Measurements from ENCODE around the gene C9orf43. TPM values are rescaled to one million over a fixed set of nuclear protein-coding genes. Genes with fewer than 3 reads are reported as not detected.
"Not testable (repeated sequence)": the region's sequence is repeated elsewhere in the genome, so short reads cannot be mapped to it uniquely, and the experiment has no call there.

The C9orf43 gene
- total RNA-seq, 1 donor from 2014 or later, result 0.45 TPM

DNA sequence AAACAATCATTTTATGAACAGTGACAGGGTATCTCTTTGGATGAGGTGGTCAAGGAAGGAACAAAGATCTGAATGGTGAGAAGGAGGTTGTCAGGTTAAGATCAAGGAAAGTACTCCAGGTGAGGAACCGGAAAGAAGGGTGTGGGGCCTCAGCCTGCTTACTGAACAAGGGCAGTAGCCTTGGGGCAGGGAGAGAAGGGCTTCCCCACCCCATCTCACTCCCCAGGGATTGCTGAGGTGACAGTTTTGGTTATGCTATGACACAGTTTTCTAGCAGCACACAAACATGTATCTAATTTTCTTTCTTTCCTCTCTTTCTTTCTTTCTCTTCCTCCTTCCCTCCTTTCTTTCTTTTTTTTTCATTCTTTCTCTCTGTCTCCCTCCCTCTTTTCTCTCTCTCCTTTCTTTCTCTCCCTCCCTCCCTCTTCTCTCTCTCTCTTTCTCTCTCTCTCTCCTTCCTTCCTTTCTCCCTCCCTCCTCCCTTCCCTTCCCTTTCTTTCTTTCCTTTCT, 29.6 kb upstream of the C9orf43 start:
- no peak for DNase-seq (ENCODE audit: low spot score)

DNA sequence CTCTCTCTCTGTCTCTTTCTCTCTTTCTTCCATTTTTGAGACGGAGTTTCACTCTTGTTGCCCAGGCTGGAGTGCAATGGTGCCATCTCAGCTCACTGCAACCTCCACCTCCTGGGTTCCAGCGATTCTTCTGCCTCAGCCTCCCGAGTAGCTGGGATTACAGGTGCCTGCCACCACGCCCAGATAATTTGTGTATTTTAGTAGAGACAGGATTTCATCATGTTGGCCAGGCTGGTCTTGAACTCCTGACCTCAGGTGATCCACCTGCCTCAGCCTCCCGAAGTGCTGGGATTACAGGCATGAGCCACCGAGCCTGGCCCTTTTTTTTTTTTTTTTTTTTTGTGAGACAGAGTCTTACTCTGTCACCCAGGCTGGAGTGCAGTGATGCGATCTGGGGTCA, 29.1 kb upstream of the C9orf43 start:
- DNase-seq (ENCODE audit: low spot score), result not testable (repeated sequence)

DNA sequence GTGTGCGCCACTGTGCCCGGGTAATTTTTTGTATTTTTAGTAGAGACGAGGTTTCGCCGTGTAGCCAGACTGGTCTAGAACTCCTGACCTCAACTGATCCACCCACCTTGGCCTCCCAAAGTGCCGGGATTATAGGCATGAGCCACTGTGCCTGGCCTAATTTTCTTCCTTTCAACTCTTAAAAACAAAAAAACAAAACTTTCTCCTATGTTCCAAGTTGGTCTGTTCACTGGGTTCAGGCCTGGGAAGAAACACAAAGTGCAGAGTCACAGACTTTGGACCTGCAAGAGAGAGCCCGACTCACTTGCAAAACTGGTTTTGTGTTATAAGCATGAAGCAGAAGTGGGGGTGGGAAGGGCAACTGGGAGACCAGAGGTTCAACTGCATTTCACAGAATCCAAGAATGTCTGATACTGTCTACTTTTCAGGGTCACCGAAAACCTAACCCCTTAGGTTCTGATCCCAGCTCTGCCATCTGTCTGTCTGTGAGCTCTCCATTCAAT, 28.6 kb upstream of the C9orf43 start:
- no peak for DNase-seq (ENCODE audit: low spot score)

DNA sequence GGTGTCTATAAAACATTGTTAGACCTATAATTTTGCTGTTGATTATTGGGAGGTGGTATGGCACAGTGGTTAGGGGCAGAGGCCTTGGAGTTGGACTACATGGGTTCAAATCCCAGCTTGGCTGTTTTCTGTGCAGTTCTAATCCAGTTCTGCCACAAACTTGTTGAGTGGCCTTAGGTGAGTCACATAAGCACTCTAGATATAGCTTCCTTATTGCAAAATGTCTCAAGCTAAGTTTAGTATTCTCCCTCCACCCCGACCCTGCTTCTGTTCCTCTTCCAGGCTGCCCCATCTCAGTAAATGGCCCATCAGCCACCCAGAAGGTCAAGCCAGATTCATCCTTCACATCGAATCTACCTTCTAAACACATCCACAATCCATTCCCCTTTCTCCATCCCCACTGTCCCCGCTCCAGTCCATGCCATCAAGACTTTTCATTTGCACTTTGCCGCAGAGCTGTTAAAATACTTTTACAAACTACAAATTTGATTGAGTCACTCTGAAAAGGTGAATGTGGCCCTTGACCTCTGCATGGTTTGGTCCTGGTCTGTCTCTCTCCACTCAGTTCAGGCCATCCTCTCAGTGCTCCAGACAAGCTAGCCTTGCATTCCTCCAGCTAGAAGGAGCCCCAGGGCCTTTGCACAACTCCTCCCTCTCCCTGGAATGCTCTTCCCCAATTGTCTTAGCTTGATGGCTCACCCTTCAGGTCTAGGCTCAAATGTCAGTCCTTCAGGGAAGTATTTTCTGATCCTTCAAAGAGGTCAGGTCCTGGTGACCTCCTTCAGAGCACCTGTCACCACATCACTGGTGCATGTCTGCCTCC, 23.8 kb upstream of the C9orf43 start:
- DNase-seq (ENCODE audit: low spot score), result no peak

DNA sequence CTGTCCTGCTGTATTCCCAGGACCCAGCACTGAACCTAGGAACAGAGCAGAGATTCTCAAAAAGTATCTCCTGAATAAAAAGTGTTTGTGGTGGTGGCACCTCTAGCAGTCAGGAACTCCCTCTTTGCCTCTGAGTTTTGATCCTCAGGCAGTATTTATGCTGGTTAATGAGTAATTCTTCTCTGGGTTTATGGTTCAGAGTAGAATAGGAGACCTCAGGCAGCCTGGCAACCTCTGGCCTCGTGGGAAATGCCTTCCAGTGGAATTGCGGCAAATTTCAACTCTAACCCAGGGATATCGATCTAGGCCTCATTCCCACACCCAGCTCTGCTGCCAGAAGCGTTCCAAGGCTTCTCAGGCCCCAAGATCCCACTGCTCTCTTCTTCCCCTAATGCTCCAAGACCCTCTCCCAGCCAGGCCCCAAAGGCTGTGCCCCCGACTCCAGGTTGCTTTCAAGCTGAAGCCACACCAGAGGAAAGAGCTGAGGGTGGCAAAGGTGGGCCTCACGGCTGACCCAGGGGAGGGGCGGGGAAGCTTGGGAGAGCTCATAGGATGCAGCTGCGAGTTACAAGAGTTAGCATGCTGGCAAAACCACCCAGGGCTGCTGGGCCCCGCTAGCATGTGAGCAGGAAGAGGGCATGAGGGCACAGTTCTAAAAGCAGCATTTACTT, 22.9 kb upstream of the C9orf43 start:
- no peak for DNase-seq (ENCODE audit: low spot score)

DNA sequence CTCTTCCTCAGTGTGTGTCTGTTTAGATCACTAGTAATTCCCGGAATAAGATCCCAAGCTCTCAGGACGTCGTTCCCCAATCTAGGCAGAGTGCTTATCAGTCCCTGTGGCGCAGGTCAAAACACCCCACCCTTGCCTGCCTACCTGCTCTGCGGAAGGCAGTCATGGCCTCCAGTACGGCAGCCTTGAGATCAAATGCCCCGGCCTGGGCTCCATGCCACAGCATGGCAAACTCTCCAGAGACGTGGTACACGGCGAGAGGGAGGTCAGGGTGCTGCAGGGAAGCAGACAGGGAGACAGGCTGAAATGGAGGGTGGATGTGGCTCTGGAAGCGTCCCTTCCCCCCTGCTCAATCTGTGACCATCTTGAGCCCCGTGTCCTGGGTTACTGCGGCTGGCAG, 21.7 kb upstream of the C9orf43 start:
- no peak for DNase-seq (ENCODE audit: low spot score)

DNA sequence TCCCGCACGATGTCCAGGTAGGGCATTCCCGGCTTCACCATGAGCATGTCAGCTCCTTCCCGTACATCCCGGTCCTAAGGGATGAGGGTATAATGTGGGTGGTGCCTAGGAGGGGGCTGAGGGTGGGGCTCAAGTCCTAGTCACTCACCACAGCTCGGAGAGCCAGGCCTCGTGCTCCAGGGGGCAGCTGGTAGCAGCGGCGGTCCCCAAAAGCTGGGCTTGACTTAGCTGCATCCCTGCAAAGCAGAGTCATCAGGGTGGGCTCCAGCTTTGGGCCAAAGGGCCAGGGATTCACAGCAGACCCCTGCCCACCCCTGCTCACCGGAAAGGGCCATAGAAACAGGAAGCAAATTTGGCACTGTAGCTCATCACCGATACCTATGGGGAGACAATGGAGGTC, 21.1 kb upstream of the C9orf43 start:
- no peak for DNase-seq (ENCODE audit: low spot score)

DNA sequence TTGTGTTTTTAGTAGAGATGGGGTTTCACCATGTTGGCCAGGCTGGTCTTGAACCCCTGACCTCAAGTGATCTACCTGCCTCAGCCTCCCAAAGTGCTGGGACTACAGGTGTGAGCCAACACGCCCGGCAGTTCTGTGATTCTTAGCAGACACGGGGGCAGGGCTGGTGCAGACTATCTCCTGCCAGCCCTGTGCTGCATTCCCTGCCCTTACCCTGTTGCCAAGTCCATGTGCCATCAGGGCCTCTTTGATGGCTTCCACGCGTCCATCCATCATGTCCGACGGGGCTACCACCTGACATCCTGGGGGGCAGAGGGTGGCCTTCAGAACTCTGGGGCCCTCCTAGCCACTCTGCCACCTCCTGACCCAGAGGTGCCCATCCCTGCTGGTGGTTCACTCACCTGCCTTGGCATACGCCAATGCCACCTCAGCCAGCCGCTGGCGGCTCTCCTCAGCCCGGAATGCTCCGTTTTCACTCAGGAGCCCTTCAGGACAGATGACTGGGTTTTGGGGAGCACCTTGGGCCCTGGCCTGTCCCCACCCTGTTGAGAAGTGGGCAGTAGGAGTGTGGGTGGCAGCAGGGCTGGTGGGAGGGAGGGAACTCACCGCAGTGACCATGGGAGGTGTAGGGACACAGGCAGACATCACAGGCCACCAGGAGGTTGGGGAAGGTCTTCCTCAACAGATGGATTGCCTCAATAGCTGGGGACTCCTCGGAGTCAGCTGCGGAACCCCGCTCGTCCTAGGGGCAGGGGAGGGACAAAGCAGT, 20.2 kb upstream of the C9orf43 start:
- no peak for DNase-seq (ENCODE audit: low spot score)

DNA sequence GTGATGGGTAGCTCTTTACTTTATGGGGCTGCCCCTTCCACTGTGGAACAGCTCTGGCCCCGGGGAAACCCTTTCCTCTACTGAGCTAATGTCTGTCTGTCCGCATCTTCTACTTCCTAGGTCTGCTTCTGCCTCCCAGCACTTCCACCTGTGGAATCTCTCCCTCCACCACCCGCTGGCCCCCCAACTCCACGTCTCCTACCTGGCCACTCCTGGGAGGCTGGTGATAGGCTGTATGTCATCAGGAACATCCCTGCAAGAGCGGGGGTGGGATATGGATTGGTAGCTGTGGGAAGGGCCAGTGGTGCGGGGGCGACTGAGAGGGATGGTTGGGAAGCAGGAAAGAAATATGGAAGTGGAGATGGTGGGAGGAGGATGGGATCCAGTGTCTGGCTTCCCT, 18.6 kb upstream of the C9orf43 start:
- DNase-seq (ENCODE audit: low spot score), result no peak

DNA sequence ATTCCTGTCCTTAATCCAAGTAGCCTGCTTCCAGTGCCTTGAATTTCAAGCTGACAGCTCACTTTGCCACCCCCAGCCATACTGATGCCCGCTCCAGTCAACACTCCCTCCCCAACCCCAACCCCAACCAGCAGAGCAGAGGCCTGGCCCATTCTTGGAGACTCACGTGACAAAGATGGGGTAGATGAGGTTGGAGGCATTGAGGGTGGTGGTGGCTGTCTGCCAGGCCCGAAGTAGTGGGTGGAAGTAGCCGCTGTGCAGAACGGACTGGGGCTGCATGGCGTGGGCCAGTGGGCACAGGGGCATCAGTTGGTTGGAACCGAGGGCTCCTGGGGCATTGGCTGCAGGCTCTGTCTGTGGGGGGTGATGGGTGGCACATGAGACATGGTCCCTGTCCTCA, 17.3 kb upstream of the C9orf43 start:
- no peak for DNase-seq (ENCODE audit: low spot score)

DNA sequence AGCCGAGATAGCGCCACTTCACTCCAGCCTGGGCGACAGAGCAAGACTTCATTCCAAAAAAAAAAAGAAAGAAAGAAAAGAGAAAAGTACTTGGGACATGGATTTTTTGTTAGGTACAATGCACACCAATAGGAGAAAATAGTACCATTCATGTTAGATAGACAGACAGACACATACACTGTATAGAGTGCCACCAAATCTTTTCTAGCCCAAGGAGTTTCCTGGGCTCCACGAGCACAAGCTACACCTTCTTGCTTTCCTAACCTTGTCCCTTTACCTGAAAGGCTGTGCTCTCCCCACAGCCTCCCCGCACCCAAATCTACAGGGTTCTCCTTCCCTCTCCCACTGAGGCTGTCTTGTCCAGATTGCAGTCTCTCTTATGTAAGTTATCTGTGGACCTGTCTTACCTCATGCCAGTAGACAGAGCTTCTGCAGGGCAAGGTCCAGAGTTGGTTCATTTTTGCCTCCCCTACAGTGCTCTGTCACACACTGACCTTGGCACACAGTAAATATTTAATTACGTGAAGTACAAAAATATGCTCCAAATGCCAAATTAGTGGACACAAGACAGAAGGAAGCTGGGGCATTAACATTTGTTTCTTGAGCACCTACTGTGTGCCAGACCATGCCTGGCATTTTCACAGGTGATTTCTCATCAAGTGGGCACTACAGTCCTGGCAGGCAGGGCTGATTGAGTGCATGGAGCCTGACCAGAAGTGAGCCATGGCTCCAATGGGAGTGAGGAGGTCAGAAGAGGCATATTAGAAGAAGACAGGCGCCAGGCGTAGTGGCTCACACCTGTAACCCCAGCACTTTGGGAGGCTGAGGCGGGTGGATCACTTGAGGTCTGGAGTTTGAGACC, 15.3 kb upstream of the C9orf43 start:
- DNase-seq (ENCODE audit: low spot score), result peak; percentile 20

DNA sequence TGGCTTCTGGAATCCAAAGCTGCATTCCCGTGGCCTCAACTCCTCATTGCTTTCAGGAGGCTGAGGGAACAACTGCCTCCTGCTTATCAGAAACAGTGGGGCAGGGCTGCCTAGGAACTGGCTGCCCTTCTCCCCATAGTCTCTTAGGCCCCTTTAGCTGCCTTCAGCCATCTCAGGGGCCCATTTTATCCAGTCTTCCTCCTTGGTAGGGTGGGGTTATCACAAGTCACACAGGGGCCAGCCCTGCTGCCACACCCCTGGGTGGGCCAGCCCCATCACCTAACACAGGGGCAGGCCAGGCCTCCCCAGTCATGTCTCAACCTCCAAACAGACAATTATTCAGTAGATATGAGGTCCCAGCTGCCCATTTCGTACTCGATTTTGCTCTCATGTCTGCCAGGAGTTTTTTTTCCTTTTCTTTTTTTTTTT, 13.3 kb upstream of the C9orf43 start:
- peak; percentile 47 for DNase-seq (ENCODE audit: low spot score)

DNA sequence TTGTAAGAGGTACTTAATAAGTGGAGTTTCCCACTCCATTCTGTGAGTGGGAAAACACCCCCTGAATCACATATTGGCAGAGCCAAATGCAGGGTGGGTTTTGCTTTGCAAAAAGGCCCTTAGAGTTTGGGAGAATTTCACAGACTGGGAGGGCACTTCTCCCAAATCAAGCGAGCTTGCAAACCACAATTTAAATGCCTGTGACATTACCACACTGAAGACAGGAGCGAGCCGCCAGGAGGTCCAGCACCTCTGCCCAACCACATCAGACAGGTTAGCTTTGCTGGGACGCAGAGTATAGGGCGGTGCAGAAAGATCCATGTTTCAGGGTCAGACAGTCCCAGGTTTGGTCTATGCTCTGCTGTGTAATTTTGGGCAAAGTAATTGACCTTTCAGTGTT, 11.8 kb upstream of the C9orf43 start:
- peak; percentile 37 for DNase-seq (ENCODE audit: low spot score)

DNA sequence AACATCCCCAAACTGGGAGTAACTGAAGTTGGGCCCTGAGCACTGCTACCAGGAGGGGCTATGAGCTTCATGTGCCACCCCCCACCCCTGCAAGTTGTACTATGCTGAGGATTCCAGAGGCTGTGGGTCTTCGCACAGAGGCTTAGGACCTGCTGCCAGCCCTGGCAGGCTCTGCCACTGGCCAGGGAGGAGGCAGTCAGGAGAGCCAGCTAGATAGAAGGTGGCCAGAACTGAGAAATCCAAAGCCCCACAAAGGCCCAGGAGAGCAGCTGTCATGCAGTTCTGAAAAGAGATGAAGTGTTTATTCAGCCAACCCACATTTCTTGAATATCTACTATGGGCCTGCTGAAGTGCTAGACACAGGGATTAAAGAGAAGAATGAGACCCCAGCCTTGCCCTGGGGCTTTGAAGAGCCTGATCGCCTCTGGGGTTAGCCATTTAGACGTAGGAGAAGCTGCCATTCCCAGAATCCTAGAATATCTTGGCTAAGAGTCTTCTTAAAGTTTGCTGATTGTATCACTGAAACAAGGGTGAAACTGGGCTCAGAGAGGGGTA, 10.8 kb upstream of the C9orf43 start:
- peak; percentile 43 for DNase-seq (ENCODE audit: low spot score)

DNA sequence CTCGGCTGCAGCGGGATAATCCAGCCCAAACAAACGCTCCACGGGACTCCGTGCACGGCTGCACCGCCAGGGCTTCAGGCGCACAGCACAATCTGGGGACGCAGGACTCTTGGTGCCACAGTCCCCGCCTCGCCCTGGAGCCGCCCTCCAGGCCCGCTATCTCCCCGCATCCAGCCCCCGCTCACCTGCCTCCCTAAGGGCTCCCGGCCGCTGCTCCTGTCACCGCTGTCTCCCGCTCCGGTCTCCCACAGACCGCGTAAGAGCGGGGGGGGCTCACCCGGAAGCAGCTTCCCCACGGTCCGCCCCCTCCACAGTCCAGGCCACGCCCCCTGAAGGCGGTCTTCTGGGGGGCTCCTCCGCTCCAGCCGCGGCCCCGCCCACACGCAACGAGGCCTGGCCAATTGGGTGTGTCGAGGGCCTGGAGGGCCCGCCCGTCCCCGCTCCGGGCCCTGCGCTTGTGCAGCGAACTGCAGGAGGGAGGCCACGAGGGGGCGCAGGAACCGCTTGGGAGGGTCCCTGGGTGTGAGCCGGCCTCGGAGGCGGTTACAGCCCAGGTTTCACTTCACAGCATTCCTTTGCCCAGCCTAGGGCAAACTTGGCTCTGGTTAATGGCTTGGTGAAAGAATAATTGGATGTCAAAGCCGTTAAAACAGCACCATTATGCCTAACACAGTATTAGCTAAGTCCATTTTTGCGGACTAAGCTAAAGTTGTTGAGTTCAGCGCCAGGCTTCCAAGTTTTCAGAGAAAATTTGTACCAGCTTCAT, 9.3 kb upstream of the C9orf43 start, which contains the start of gene ALAD:
Gene ALAD, minus strand, starts transcription at position 258 of the 766 bp plus-strand sequence. CDS start 7,725 bp downstream, outside the sequence.
- peak; percentile 100 for DNase-seq (ENCODE audit: low spot score)

DNA sequence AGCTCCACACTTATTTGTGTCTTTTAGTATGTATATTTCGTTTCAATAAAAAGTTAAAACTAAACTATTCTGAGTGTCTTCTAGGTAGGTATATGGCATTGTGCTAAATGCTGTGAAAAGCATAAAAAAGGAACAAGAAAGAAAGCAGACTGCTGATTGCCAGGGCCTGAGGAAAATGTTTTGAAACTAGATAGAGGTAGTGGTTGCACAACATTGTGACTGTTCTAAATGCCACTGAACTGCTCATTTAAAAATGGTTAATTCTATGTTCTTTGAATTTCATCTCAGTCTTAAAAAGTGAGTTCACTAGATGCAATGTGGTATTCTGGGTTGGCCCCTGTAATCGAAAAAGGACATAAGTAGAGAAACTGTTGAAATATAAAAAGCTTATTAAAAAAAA, 6.9 kb upstream of the C9orf43 start:
- no peak for DNase-seq (ENCODE audit: low spot score)

DNA sequence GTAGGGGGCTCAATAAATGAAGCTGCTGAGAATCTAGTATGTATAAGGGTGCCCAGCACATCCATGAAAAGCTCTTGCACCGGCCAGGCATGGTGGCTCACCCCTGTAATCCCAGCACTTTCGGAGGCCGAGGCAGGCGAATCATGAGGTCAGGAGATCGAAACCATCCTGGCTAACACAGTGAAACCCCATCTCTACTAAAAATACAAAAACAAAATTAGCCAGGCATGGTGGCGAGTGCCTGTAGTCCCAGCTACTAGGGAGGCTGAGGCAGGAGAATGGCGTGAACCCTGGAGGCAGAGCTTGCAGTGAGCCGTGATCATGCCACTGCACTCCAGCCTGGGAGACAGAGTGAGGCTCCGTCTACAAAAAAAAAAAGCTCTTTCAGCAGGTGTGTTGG, 4.2 kb upstream of the C9orf43 start:
- DNase-seq (ENCODE audit: low spot score), result not testable (repeated sequence)

DNA sequence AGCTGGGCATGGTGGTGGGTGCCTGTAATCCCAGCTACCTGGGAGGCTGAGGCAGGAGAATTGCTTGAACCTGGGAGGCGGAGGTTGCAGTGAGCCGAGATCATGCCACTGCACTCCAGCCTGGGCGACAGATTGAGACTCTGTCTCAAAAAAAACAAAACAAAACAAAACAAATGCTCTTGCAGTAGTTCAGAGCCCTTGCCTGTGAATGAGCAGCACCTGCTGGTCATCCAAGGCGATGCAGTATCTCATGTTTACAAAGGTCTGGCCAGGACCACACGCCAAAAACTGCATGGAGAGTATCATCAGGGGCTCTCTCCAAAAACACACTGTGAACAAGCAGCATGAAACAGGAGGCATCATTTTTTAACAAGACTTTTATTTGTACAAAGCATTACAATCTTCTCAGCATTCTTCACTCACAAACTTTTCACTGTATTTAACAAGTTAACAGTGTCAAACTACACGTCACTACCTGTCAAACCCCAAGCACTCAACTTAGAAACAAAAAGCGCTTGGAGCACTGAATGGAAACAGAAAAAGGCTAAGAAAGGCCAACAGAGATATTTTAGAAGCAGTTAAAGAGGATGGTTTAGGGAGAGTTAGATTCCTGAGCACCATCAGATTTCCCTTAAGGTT, 3.6 kb upstream of the C9orf43 start:
- DNase-seq (ENCODE audit: low spot score), result not testable (repeated sequence)

DNA sequence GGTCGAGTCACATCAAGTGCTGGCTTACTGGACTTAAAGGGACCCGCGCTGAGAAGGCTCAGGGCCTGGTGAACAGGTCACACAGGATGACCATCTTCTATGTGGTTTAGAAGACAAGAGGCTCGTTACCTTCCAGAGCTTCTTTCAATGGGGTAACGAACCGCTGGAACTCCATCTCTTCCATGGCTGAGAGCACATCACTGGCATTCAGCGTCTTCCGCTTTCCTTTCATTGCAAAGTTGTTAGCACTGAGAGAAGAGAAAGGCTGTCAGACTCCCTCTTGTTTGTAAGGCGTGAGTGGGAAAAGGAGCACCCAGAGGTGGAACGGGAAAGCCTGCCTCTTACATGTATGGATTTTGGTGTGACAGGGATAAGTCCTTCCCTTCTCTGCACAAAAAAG, 1.1 kb upstream of the C9orf43 start:
- no peak for DNase-seq (ENCODE audit: low spot score)
